K562 (cell line): ENCODE measurements around the gene RBMS3. TPM values are rescaled to one million over a fixed set of nuclear protein-coding genes. Genes with fewer than 3 reads are reported as not detected.

Source experiments
- ATAC-seq: fragments of 200-7000 bp; cut with Tn5 transposase; 3 replicates; pipeline ENCODE4 v1.9.1; 2020; ENCODE audit warnings: moderate library complexity
- BruUV-seq: library from RNA; stranded (reverse); fragments of 400-500 nt; replicated peaks from 2 replicates; lab custom pipeline; 2021; lab: Mats Ljungman, UMichigan
- CTCF ChIA-PET: fragments of 300-600 bp; formaldehyde crosslinking; extraction: SDS; loops from one replicate; lab custom pipeline; 2021; ENCODE audit warnings: low intra/inter-chr PET ratio; lab: Yijun Ruan, JAX
- POLR2A ChIA-PET: fragments of 300-600, 350-650 bp; sonication (Branson Sonifier 250); formaldehyde crosslinking; extraction: SDS; loops from one replicate; lab custom pipeline; 2021; ENCODE audit warnings: antibody characterized with exemption, inconsistent platforms; lab: Yijun Ruan, JAX
- DNase-seq, 4 experiments: peaks; one replicate each; pipeline versions ENCODE4 v3.0.0 to v3.0.0-alpha.2; 2011 to 2018; ENCODE audit warnings: low spot score in 3 of 4, mixed read lengths in 3 of 4; ENCODE audit errors: extremely low read depth in 1 of 4
- FAIRE-seq: peaks from 2 replicates; lab custom pipeline; 2011; peaks lifted over from hg19 to GRCh38; lab: Jason Lieb, UNC
- H2AFZ ChIP-seq: 2 replicates; pipeline ENCODE4 v1.6.0; 2011; ENCODE audit warnings: low read depth, low read length, control low read depth, inconsistent platforms
- H3K27ac ChIP-seq: fragments of 200-600 bp; 3 replicates; pipeline ENCODE4 v1.8.0; 2011; ENCODE audit warnings: low read depth, mild to moderate bottlenecking, control low read depth, inconsistent platforms, low read length, moderate library complexity, mixed read lengths; ENCODE audit errors: extremely low read depth
- H3K27me3 ChIP-seq, 2 experiments: fragments of 300-600 bp in 1 of 2; 2 replicates in 1 of 2; 3 replicates in 1 of 2; pipeline versions ENCODE4 v1.6.0 to v1.8.0; 2011; ENCODE audit warnings: inconsistent platforms in 2 of 2, low read length in 2 of 2, mild to moderate bottlenecking in 1 of 2, mixed read lengths in 1 of 2, moderate library complexity in 1 of 2; ENCODE audit not compliant: control insufficient read depth in 2 of 2, insufficient read depth in 2 of 2
- H3K36me3 ChIP-seq: fragments of 300-600 bp; 3 replicates; pipeline ENCODE4 v1.8.0; 2011; ENCODE audit warnings: mild to moderate bottlenecking, low read length, inconsistent platforms; ENCODE audit not compliant: control insufficient read depth, insufficient read depth
- H3K4me1 ChIP-seq, 2 experiments: fragments of 200-600 bp in 1 of 2; replicated peaks in 1 of 2; 2 replicates in 1 of 2; 3 replicates in 1 of 2; pipeline versions ENCODE4 v1.5.1 to v1.8.0; 2011; ENCODE audit warnings: inconsistent platforms in 2 of 2, low read length in 2 of 2, mild to moderate bottlenecking in 1 of 2, mixed read lengths in 1 of 2, moderate library complexity in 1 of 2; ENCODE audit not compliant: control insufficient read depth in 2 of 2, insufficient read depth in 2 of 2
- H3K4me2 ChIP-seq: 2 replicates; pipeline ENCODE4 v1.6.1; 2011; ENCODE audit warnings: low read length, control low read depth, inconsistent platforms, mixed read lengths; ENCODE audit not compliant: insufficient read depth
- H3K4me3 ChIP-seq: fragments of 200-600 bp; sonication (generic), shearing (Covaris generic); 2 replicates; pipeline ENCODE4 v1.5.1; 2016; ENCODE audit warnings: control low read depth, inconsistent platforms
- H3K79me2 ChIP-seq: fragments of 200-600 bp; 3 replicates; pipeline ENCODE4 v1.8.0; 2011; ENCODE audit warnings: low read length, inconsistent platforms; ENCODE audit not compliant: control insufficient read depth, insufficient read depth
- H3K9ac ChIP-seq, 2 experiments: 2 replicates each; pipeline versions ENCODE4 v1.6.0 to v1.6.1; 2011; ENCODE audit warnings: low read depth in 2 of 2, low read length in 2 of 2, control low read depth in 1 of 2, inconsistent platforms in 1 of 2, mild to moderate bottlenecking in 1 of 2, mixed read lengths in 1 of 2; ENCODE audit not compliant: insufficient read depth in 1 of 2
- H3K9me1 ChIP-seq: one replicate; pipeline ENCODE4 v1.6.0; 2011; ENCODE audit warnings: inconsistent platforms, mild to moderate bottlenecking, low read length, moderate library complexity; ENCODE audit not compliant: control insufficient read depth, insufficient read depth
- H3K9me3 ChIP-seq: replicated peaks from 2 replicates; pipeline ENCODE4 v1.5.1; 2011; ENCODE audit warnings: low read depth, low read length, inconsistent platforms; ENCODE audit not compliant: control insufficient read depth, insufficient read depth
- H4K20me1 ChIP-seq: replicated peaks from 2 replicates; pipeline ENCODE4 v1.6.1; 2011; ENCODE audit warnings: low read length, inconsistent platforms, mixed read lengths; ENCODE audit not compliant: control insufficient read depth, insufficient read depth
- EP400 ChIP-seq: fragments of 450-650 bp; IDR thresholded peaks from 2 replicates; pipeline ENCODE4 v1.6.1; 2017; ENCODE audit warnings: antibody characterized with exemption, mild to moderate bottlenecking, moderate library complexity
- MAFG ChIP-seq: fragments of 450-650 bp; conservative IDR thresholded peaks from 2 replicates; pipeline ENCODE4 v1.6.1; 2016; ENCODE audit warnings: missing genetic modification characterization, missing compliant biosample characterization
- MBD1 ChIP-seq: fragments of 250-450 bp; sonication (Bioruptor Pico); IDR thresholded peaks from 2 replicates; pipeline ENCODE4 v1.8.0; 2022; ENCODE audit warnings: inconsistent platforms
- PREB ChIP-seq: sonication (generic); formaldehyde crosslinking; IDR thresholded peaks from 2 replicates; pipeline ENCODE4 v1.8.1; 2023; ENCODE audit warnings: mild to moderate bottlenecking, missing genetic modification reagents
- SPI1 ChIP-seq: IDR thresholded peaks from 2 replicates; pipeline ENCODE4 v1.6.1; 2011; ENCODE audit warnings: low read depth, low read length, control low read depth, borderline replicate concordance
- THRAP3 ChIP-seq: fragments of 450-650 bp; IDR thresholded peaks from 2 replicates; pipeline ENCODE4 v1.6.1; 2016; ENCODE audit warnings: mild to moderate bottlenecking, inconsistent platforms, borderline replicate concordance
- U2AF1 ChIP-seq: fragments of 200-400 bp; formaldehyde crosslinking; optimal IDR thresholded peaks from 2 replicates; pipeline ENCODE3; 2017; ENCODE audit warnings: mild to moderate bottlenecking, low read depth, low read length, moderate library complexity
- ZNF280A ChIP-seq: fragments of 450-650 bp; IDR thresholded peaks from 2 replicates; pipeline ENCODE4 v1.6.1; 2018; ENCODE audit warnings: mild to moderate bottlenecking, low read depth; ENCODE audit not compliant: partially characterized antibody
- WGBS: fragments of 100-300 bp; shearing (Covaris generic); methylation state at CpG from one replicate; pipeline ENCODE4 v1.1.6; 2016; ENCODE audit warnings: low coverage, mixed read lengths; ENCODE audit not compliant: insufficient coverage; ENCODE audit errors: missing lambda C conversion rate; 5-methylcytosine and 5-hydroxymethylcytosine counted together
- in situ Hi-C: fragments of 300-500 bp; cut with MboI; formaldehyde crosslinking; loops from 4 replicates; pipeline ENCODE4 v1.15.0; 2018; ENCODE audit warnings: inconsistent platforms, mixed read lengths
- intact Hi-C: fragments of 100-400 bp; cut with micrococcal nuclease; formaldehyde crosslinking; loops from 2 replicates; pipeline ENCODE4 v1.14.2; 2022
- polyA plus RNA-seq, 8 experiments: library from polyadenylated mRNA; depleted of rRNA in 4 of 8; stranded (reverse) in 5 of 8; unstranded in 3 of 8; fragments of >200 nt; fragmentation: Nextera tagmentation in 2 of 8; fragmentation: Illumina TruSeq in 1 of 8; extraction: Ambion mirVana in 2 of 8; extraction: Trizol in 1 of 8; gene quantifications; 2 replicates each; pipeline versions ENCODE4 v1.2.1 to v1.2.3, GENCODE V29; 2011 to 2014; ENCODE audit warnings: inconsistent platforms in 1 of 8, missing spikeins in 1 of 8
- total RNA-seq, 7 experiments: library from RNA; depleted of rRNA in 6 of 7; stranded (reverse); fragments of >200 nt in 6 of 7; fragmentation: Illumina TruSeq in 2 of 7; extraction: Trizol in 2 of 7; gene quantifications; 2 replicates each; pipeline versions ENCODE4 v1.2.1 to v1.2.3, GENCODE V29; 2011 to 2021; ENCODE audit warnings: low replicate concordance in 1 of 7

The RBMS3 gene
- total and polyA plus RNA-seq, 9 of the 15 experiments (the other 6 are each of a cell fraction or from before 2014, with no cell fraction given), result 0.20 TPM; not detected in 8

GRCh38 chr3:29297998-29298397 lies 17.1 kb downstream of the RBMS3 start (continued):
- no peak for TF ChIP-seq MBD1 (CRISPR knock-in tag)
- no peak for TF ChIP-seq MAFG (tag)
- TF ChIP-seq EP400, result no peak
- TF ChIP-seq ZNF280A, result no peak
- TF ChIP-seq U2AF1, result no peak

GRCh38 chr3:29301332-29302019 lies 20.6 kb downstream of the RBMS3 start:
- H3K79me2 ChIP-seq, result no peaks in the 10 kb centered on the region
- H3K27ac ChIP-seq, result no peak overlapping the region
- H3K9me3 ChIP-seq, result no peaks in the 10 kb centered on the region; the same call in 1 of the 2 replicates
- intact Hi-C loops (no loop called here), in situ Hi-C loops (no loop called here)
- H3K9ac ChIP-seq, result no peak overlapping the region
- FAIRE-seq (no peak), DNase-seq (no peak), ATAC-seq (no peak)
- H3K27me3 ChIP-seq, result no peaks in the 10 kb centered on the region
- BruUV-seq, result no TSS peak
- ChIA-PET CTCF (no interaction called here), POLR2A (no interaction called here)
- H2AFZ ChIP-seq, result no peak overlapping the region
- TF ChIP-seq PREB (CRISPR knock-in tag), result no peak
- 0 out of 2 replicates have a peak, but pooled peaks have one; percentile 32 for TF ChIP-seq SPI1
- no peak for TF ChIP-seq THRAP3
- 3% methylated on average over 7 of the region's 7 CpGs for WGBS
- no peaks in the 10 kb centered on the region for H3K9me1 ChIP-seq
- no peaks in the 10 kb centered on the region for H4K20me1 ChIP-seq
- no peaks in the 10 kb centered on the region for H3K36me3 ChIP-seq
- H3K4me3 ChIP-seq, result no peak overlapping the region
- no peaks in the 10 kb centered on the region for H3K4me1 ChIP-seq
- no peak overlapping the region for H3K4me2 ChIP-seq
